GM12878 (cell line): ENCODE results near the gene GPR155. TPM values are rescaled to one million over a fixed set of nuclear protein-coding genes. Genes with fewer than 3 reads are reported as not detected.

ENCODE experiments used
- ATAC-seq: fragments of 200-7000 bp; cut with Tn5 transposase; 3 replicates; pipeline ENCODE4 v1.9.1; 2020; ENCODE audit warnings: mild to moderate bottlenecking, moderate library complexity
- BruUV-seq: library from RNA; stranded (reverse); fragments of 400-500 nt; replicated peaks from 2 replicates; lab custom pipeline; 2021; lab: Mats Ljungman, UMichigan
- CTCF ChIA-PET: fragments of 300-600 bp; sonication (Branson Sonifier 250); formaldehyde crosslinking; extraction: SDS; loops from one replicate; lab custom pipeline; 2021; ENCODE audit warnings: inconsistent platforms; lab: Yijun Ruan, JAX
- POLR2A ChIA-PET: fragments of 350-600 bp; formaldehyde crosslinking; extraction: SDS; loops from one replicate; lab custom pipeline; 2021; ENCODE audit warnings: inconsistent platforms; lab: Charles Lee
- RAD21 ChIA-PET: fragments of 300-600 bp; sonication (Branson Sonifier 250); formaldehyde crosslinking; loops from one replicate; lab custom pipeline; 2023; ENCODE audit warnings: antibody characterized with exemption; ENCODE audit not compliant: unreplicated experiment; lab: Charles Lee
- SMC1A ChIA-PET: fragments of 300-600 bp; sonication (Branson Sonifier 250); formaldehyde crosslinking; loops from one replicate; lab custom pipeline; 2023; ENCODE audit not compliant: unreplicated experiment, uncharacterized antibody; lab: Charles Lee
- DNase-seq: peaks from one replicate; pipeline ENCODE4 v3.0.0-alpha.2; 2011; ENCODE audit warnings: low read depth, low spot score
- FAIRE-seq: peaks from 3 replicates; lab custom pipeline; 2011; peaks lifted over from hg19 to GRCh38; lab: Jason Lieb, UNC
- H2AFZ ChIP-seq: 2 replicates; pipeline ENCODE4 v1.6.0; 2011; ENCODE audit warnings: low read depth, low read length, control low read depth; ENCODE audit not compliant: control insufficient read depth
- H3K27ac ChIP-seq: 2 replicates; pipeline ENCODE4 v1.5.1; 2011; ENCODE audit warnings: control low read depth; ENCODE audit not compliant: control insufficient read depth, insufficient read depth
- H3K27me3 ChIP-seq, 2 experiments: replicated peaks in 1 of 2; 2 replicates each; pipeline versions ENCODE4 v1.6.0 to v1.6.1; 2011; ENCODE audit warnings: low read length in 1 of 2; ENCODE audit not compliant: control insufficient read depth in 2 of 2, insufficient read depth in 2 of 2
- H3K36me3 ChIP-seq, 2 experiments: 2 replicates each; pipeline ENCODE4 v1.5.1; 2011; ENCODE audit warnings: low read length in 1 of 2; ENCODE audit not compliant: control insufficient read depth in 2 of 2, insufficient read depth in 2 of 2
- H3K4me1 ChIP-seq: 2 replicates; pipeline ENCODE4 v1.6.1; 2011; ENCODE audit warnings: mild to moderate bottlenecking, low read length, moderate library complexity, mixed read lengths; ENCODE audit not compliant: control insufficient read depth, insufficient read depth
- H3K4me2 ChIP-seq: 2 replicates; pipeline ENCODE4 v1.6.0; 2011; ENCODE audit warnings: control low read depth; ENCODE audit not compliant: control insufficient read depth, insufficient read depth
- H3K4me3 ChIP-seq: fragments of 200-600 bp; sonication (generic); 2 replicates; pipeline ENCODE4 v1.5.1; 2016
- H3K79me2 ChIP-seq: 2 replicates; pipeline ENCODE4 v1.6.0; 2011; ENCODE audit warnings: low read length; ENCODE audit not compliant: control insufficient read depth, insufficient read depth
- H3K9ac ChIP-seq: 2 replicates; pipeline ENCODE4 v1.8.0; 2011; ENCODE audit warnings: low read length, control low read depth, mixed read lengths; ENCODE audit not compliant: control insufficient read depth, insufficient read depth
- H3K9me3 ChIP-seq: replicated peaks from 3 replicates; pipeline ENCODE4 v1.5.1; 2011; ENCODE audit warnings: mild to moderate bottlenecking, low read length; ENCODE audit not compliant: control insufficient read depth, insufficient read depth
- H4K20me1 ChIP-seq: 2 replicates; pipeline ENCODE4 v1.6.0; 2011; ENCODE audit not compliant: control insufficient read depth, insufficient read depth
- CHD1 ChIP-seq: IDR thresholded peaks from 2 replicates; pipeline ENCODE4 v1.6.1; 2012; ENCODE audit warnings: low read depth, low read length, improper control_type of control experiment
- MEF2A ChIP-seq: IDR thresholded peaks from 2 replicates; pipeline ENCODE4 v1.6.1; 2011; ENCODE audit warnings: low read depth, mild to moderate bottlenecking, low read length, moderate library complexity; ENCODE audit not compliant: insufficient read depth
- NBN ChIP-seq: fragments of 450-650 bp; IDR thresholded peaks from 2 replicates; pipeline ENCODE4 v1.6.1; 2016
- SKIL ChIP-seq: fragments of 450-650 bp; IDR thresholded peaks from 2 replicates; pipeline ENCODE4 v1.6.1; 2017; ENCODE audit warnings: mild to moderate bottlenecking, low read depth, inconsistent platforms; ENCODE audit not compliant: poor library complexity, severe bottlenecking
- SUZ12 ChIP-seq: fragments of 200-600 bp; sonication (generic); IDR thresholded peaks from one replicate; pipeline ENCODE4 v1.6.1; 2018; ENCODE audit warnings: antibody characterized with exemption, mild to moderate bottlenecking; ENCODE audit not compliant: unreplicated experiment
- YBX1 ChIP-seq: fragments of 450-650 bp; IDR thresholded peaks from 2 replicates; pipeline ENCODE4 v1.6.1; 2016; ENCODE audit warnings: antibody characterized with exemption
- ZNF622 ChIP-seq: fragments of 450-650 bp; IDR thresholded peaks from 2 replicates; pipeline ENCODE4 v1.6.1; 2017; ENCODE audit warnings: mild to moderate bottlenecking, inconsistent platforms
- WGBS: methylation state at CpG from one replicate; pipeline ENCODE4 v1.1.6; 2016; ENCODE audit warnings: low lambda C conversion rate; ENCODE audit not compliant: insufficient replicate concordance, insufficient coverage; ENCODE audit errors: missing lambda C conversion rate; 5-methylcytosine and 5-hydroxymethylcytosine counted together
- in situ Hi-C: fragments of 300-500 bp; cut with MboI; formaldehyde crosslinking; loops from 9 replicates; pipeline ENCODE4 v1.14.3; 2018; ENCODE audit warnings: mixed read lengths
- intact Hi-C: fragments of 100-400 bp; cut with micrococcal nuclease; formaldehyde crosslinking; loops from one replicate; pipeline ENCODE4 v1.14.2; 2022; ENCODE audit not compliant: unreplicated experiment
- polyA plus RNA-seq, 11 experiments: library from polyadenylated mRNA; depleted of rRNA in 4 of 11; unstranded in 6 of 11; stranded (reverse) in 5 of 11; fragments of >200 nt; fragmentation: Nextera tagmentation in 4 of 11; fragmentation: Illumina TruSeq in 1 of 11; extraction: Ambion mirVana in 4 of 11; extraction: Trizol in 1 of 11; gene quantifications; 1 replicate in 1 of 11; 2 replicates in 10 of 11; pipeline versions ENCODE4 v1.2.1 to v1.2.3, GENCODE V29; 2011 to 2016; ENCODE audit warnings: inconsistent platforms in 2 of 11, missing spikeins in 2 of 11, low read depth in 1 of 11
- total RNA-seq, 4 experiments: library from RNA; depleted of rRNA in 3 of 4; stranded (reverse); fragments of >200 nt in 3 of 4; fragmentation: Illumina TruSeq in 1 of 4; extraction: Trizol in 1 of 4; gene quantifications; 2 replicates each; pipeline versions ENCODE4 v1.2.1 to v1.2.3, GENCODE V29; 2013 to 2021
- TF ChIP-seq, protein P1 (sequence below): fragments of 450-650 bp; IDR thresholded peaks from 2 replicates; pipeline ENCODE4 v1.6.1; 2018; ENCODE audit warnings: borderline replicate concordance, mild to moderate bottlenecking; ENCODE audit not compliant: partially characterized antibody
- TF ChIP-seq, protein P2 (sequence below): fragments of 450-650 bp; IDR thresholded peaks from 2 replicates; pipeline ENCODE4 v1.6.1; 2014; ENCODE audit warnings: mild to moderate bottlenecking
- TF ChIP-seq, protein P3 (sequence below): fragments of 450-650 bp; IDR thresholded peaks from 2 replicates; pipeline ENCODE4 v1.6.1; 2017; ENCODE audit warnings: mild to moderate bottlenecking, moderate library complexity

GPR155 gene
- total and polyA plus RNA-seq, 10 of the 15 experiments (the other 5 are each of a cell fraction or from before 2014, with no cell fraction given), result 0.53 to 3.0 (median 1.5) TPM

- TF ChIP-seq CHD1 (no peak), MEF2A (no peak)
- TF ChIP-seq, protein P1, sequence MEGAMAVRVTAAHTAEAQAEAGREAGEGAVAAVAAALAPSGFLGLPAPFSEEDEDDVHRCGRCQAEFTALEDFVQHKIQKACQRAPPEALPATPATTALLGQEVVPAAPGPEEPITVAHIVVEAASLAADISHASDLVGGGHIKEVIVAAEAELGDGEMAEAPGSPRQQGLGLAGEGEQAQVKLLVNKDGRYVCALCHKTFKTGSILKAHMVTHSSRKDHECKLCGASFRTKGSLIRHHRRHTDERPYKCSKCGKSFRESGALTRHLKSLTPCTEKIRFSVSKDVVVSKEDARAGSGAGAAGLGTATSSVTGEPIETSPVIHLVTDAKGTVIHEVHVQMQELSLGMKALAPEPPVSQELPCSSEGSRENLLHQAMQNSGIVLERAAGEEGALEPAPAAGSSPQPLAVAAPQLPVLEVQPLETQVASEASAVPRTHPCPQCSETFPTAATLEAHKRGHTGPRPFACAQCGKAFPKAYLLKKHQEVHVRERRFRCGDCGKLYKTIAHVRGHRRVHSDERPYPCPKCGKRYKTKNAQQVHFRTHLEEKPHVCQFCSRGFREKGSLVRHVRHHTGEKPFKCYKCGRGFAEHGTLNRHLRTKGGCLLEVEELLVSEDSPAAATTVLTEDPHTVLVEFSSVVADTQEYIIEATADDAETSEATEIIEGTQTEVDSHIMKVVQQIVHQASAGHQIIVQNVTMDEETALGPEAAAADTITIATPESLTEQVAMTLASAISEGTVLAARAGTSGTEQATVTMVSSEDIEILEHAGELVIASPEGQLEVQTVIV, result no peak
These were observed 49.2 kb upstream of the GPR155 start (continued) for GRCh38 chr2:174535757-174536703.

GRCh38 chr2:174535083-174535482 lies 48.3 kb upstream of the GPR155 start:
- H2AFZ ChIP-seq, result no peak overlapping the region
- WGBS, result 55% methylated on average over 3 of the region's 3 CpGs
- H3K36me3 ChIP-seq, result no peaks in the 10 kb centered on the region
- BruUV-seq, result no TSS peak
- H4K20me1 ChIP-seq, result no peaks in the 10 kb centered on the region
- intact Hi-C loops (no loop called here), in situ Hi-C loops (no loop called here)
- no peak overlapping the region for H3K9ac ChIP-seq
- no peak overlapping the region for H3K4me2 ChIP-seq
- peaks cover 5% of the 10 kb centered on the region for H3K4me1 ChIP-seq
- H3K4me3 ChIP-seq, result no peak overlapping the region
- no peak for DNase-seq
- no peaks in the 10 kb centered on the region for H3K9me3 ChIP-seq
- ChIA-PET POLR2A (interaction anchor here (0.7 kb wide), 1 partner anchor 559 kb away, joined by 3 read pairs; no protein-coding TSS in a partner anchor), CTCF (interaction anchor here (0.7 to 6.2 kb wide), 6 partner anchors 8 to 163 kb away, joined by 3 to 33 read pairs (median 4); no protein-coding TSS in a partner anchor), SMC1A (interaction anchor here (1.0 to 1.8 kb wide), 4 partner anchors 11 to 75 kb away, joined by 3 to 7 read pairs (median 4); no protein-coding TSS in a partner anchor), RAD21 (interaction anchor here (0.9 to 1.5 kb wide), 2 partner anchors 12 to 72 kb away, joined by 3 to 6 read pairs; no protein-coding TSS in a partner anchor)
- no peak for FAIRE-seq
- ATAC-seq, result no peak
- H3K27me3 ChIP-seq, result no peaks in the 10 kb centered on the region
- no peaks in the 10 kb centered on the region for H3K79me2 ChIP-seq
- no peak overlapping the region for H3K27ac ChIP-seq
- TF ChIP-seq NBN, result no peak
- TF ChIP-seq, protein P2, sequence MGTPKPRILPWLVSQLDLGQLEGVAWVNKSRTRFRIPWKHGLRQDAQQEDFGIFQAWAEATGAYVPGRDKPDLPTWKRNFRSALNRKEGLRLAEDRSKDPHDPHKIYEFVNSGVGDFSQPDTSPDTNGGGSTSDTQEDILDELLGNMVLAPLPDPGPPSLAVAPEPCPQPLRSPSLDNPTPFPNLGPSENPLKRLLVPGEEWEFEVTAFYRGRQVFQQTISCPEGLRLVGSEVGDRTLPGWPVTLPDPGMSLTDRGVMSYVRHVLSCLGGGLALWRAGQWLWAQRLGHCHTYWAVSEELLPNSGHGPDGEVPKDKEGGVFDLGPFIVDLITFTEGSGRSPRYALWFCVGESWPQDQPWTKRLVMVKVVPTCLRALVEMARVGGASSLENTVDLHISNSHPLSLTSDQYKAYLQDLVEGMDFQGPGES, result no peak
- TF ChIP-seq SKIL, result no peak
- TF ChIP-seq ZNF622, result no peak
- TF ChIP-seq, protein P3, sequence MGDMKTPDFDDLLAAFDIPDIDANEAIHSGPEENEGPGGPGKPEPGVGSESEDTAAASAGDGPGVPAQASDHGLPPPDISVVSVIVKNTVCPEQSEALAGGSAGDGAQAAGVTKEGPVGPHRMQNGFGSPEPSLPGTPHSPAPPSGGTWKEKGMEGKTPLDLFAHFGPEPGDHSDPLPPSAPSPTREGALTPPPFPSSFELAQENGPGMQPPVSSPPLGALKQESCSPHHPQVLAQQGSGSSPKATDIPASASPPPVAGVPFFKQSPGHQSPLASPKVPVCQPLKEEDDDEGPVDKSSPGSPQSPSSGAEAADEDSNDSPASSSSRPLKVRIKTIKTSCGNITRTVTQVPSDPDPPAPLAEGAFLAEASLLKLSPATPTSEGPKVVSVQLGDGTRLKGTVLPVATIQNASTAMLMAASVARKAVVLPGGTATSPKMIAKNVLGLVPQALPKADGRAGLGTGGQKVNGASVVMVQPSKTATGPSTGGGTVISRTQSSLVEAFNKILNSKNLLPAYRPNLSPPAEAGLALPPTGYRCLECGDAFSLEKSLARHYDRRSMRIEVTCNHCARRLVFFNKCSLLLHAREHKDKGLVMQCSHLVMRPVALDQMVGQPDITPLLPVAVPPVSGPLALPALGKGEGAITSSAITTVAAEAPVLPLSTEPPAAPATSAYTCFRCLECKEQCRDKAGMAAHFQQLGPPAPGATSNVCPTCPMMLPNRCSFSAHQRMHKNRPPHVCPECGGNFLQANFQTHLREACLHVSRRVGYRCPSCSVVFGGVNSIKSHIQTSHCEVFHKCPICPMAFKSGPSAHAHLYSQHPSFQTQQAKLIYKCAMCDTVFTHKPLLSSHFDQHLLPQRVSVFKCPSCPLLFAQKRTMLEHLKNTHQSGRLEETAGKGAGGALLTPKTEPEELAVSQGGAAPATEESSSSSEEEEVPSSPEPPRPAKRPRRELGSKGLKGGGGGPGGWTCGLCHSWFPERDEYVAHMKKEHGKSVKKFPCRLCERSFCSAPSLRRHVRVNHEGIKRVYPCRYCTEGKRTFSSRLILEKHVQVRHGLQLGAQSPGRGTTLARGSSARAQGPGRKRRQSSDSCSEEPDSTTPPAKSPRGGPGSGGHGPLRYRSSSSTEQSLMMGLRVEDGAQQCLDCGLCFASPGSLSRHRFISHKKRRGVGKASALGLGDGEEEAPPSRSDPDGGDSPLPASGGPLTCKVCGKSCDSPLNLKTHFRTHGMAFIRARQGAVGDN, result no peak
- TF ChIP-seq SUZ12, result no peak
- no peak for TF ChIP-seq YBX1
